Adipose tissue (tissue), 3 donors: ENCODE results near the gene G6PD. TPM values are rescaled to one million over a fixed set of nuclear protein-coding genes. Genes with fewer than 3 reads are reported as not detected.

Source experiments
- polyA plus RNA-seq, 3 donors: library from polyadenylated mRNA; stranded (reverse); fragments of 200-250 nt; gene quantifications; one replicate each; pipeline ENCODE4 v1.2.3, GENCODE V29; 2013
- donor health status: healthy with polysubstance abuse.
- donor health status: Bipolar disorder and iron deficiency.
- donor health status: healthy.

The G6PD gene
- polyA plus RNA-seq, 3 donors, result 17.6 to 88.4 (median 33.6) TPM

Other genes with a start within 250 kb of the G6PD start
- 100 to 1,000 TPM; 118 to 552 (median 446) TPM for gene FLNA, start 172.2 kb downstream of the G6PD start, polyA plus RNA-seq
- 100 to 1,000 TPM in 1 of 3 donors, 10 to 100 TPM in 2; 66.4 to 115 (median 90.5) TPM for gene EMD, start 167.6 kb downstream of the G6PD start, polyA plus RNA-seq
- 1,000 to 10,000 TPM; 6,483 to 8,176 (median 7,781) TPM for gene RPL10, start 148.5 kb downstream of the G6PD start, polyA plus RNA-seq
- gene DNASE1L1, start 137.6 kb downstream of the G6PD start, polyA plus RNA-seq, result 10 to 100 TPM in 2 of 3 donors, 1 to 10 TPM in 1; 7.5 to 26.6 (median 18.6) TPM
- 10 to 100 TPM; 22.4 to 45.8 (median 35.2) TPM for gene TAFAZZIN, start 135.3 kb downstream of the G6PD start, polyA plus RNA-seq
- gene ATP6AP1, start 118.2 kb downstream of the G6PD start, polyA plus RNA-seq, result 10 to 100 TPM; 30.9 to 68.7 (median 45.9) TPM
- gene GDI1, start 109.7 kb downstream of the G6PD start, polyA plus RNA-seq, result 10 to 100 TPM; 50.7 to 95.3 (median 94.8) TPM
- 100 to 1,000 TPM in 2 of 3 donors, 10 to 100 TPM in 1; 52.0 to 111 (median 106) TPM for gene FAM50A, start 102.7 kb downstream of the G6PD start, polyA plus RNA-seq
- 10 to 100 TPM in 1 of 3 donors, 1 to 10 TPM in 2; 6.3 to 11.6 (median 9.7) TPM for gene PLXNA3, start 88.6 kb downstream of the G6PD start, polyA plus RNA-seq
- gene LAGE3, start 67.6 kb downstream of the G6PD start, polyA plus RNA-seq, result 10 to 100 TPM; 20.6 to 30.0 (median 23.1) TPM
- gene UBL4A, start 60.2 kb downstream of the G6PD start, polyA plus RNA-seq, result 10 to 100 TPM; 20.6 to 35.4 (median 24.3) TPM
- 10 to 100 TPM; 19.4 to 26.7 (median 25.0) TPM for gene SLC10A3, start 56.2 kb downstream of the G6PD start, polyA plus RNA-seq
- gene FAM3A, start 30.6 kb downstream of the G6PD start, polyA plus RNA-seq, result 10 to 100 TPM; 48.9 to 61.5 (median 49.3) TPM
- gene IKBKG, start 774 bp upstream of the G6PD start, polyA plus RNA-seq, result 10 to 100 TPM; 10.6 to 29.0 (median 20.2) TPM
- under 1 TPM in 1 of 3 donors, not detected in 2; 0.51 TPM for gene CTAG1A, start 38.3 kb upstream of the G6PD start, polyA plus RNA-seq
- under 1 TPM in 1 of 3 donors, not detected in 2; 0.59 TPM for gene CTAG1B, start 72.4 kb upstream of the G6PD start, polyA plus RNA-seq
- gene CTAG2, start 106.7 kb upstream of the G6PD start, polyA plus RNA-seq, result 1 to 10 TPM in 1 of 3 donors, not detected in 2; 8.5 TPM
- 1 to 10 TPM in 2 of 3 donors, under 1 TPM in 1; 0.85 to 2.9 (median 2.7) TPM for gene GAB3, start 204.2 kb upstream of the G6PD start, polyA plus RNA-seq
- gene DKC1, start 216.0 kb upstream of the G6PD start, polyA plus RNA-seq, result 10 to 100 TPM; 21.1 to 41.8 (median 26.5) TPM